WTC11 (cell line): ENCODE results near the gene ZNF341.

Experiments
- ATF2 ChIP-seq: sonication (generic); formaldehyde crosslinking; IDR thresholded peaks from 2 replicates; pipeline ENCODE4 v1.8.1; 2022; ENCODE audit warnings: low read depth, missing genetic modification reagents, borderline replicate concordance
- ATF3 ChIP-seq: sonication (generic); formaldehyde crosslinking; conservative IDR thresholded peaks from 2 replicates; pipeline ENCODE4 v1.8.1; 2022; ENCODE audit warnings: mild to moderate bottlenecking, missing genetic modification reagents
- CREB1 ChIP-seq: sonication (generic); formaldehyde crosslinking; IDR thresholded peaks from 2 replicates; pipeline ENCODE4 v1.8.0; 2023; ENCODE audit warnings: mild to moderate bottlenecking, missing genetic modification reagents
- JUN ChIP-seq: sonication (generic); formaldehyde crosslinking; IDR thresholded peaks from 2 replicates; pipeline ENCODE4 v1.8.0; 2023; ENCODE audit warnings: mild to moderate bottlenecking, missing genetic modification reagents
- NFE2L1 ChIP-seq: sonication (generic); formaldehyde crosslinking; IDR thresholded peaks from 2 replicates; pipeline ENCODE4 v1.8.1; 2023; ENCODE audit warnings: missing genetic modification reagents
- PRDM15 ChIP-seq: sonication (generic); formaldehyde crosslinking; IDR thresholded peaks from 2 replicates; pipeline ENCODE4 v1.8.0; 2022; ENCODE audit warnings: missing genetic modification reagents
- TF ChIP-seq, protein P1 (sequence below): fragments of 200-600 bp; IDR thresholded peaks from 2 replicates; pipeline ENCODE4 v1.8.0; 2022; ENCODE audit warnings: antibody characterized with exemption

DNA sequence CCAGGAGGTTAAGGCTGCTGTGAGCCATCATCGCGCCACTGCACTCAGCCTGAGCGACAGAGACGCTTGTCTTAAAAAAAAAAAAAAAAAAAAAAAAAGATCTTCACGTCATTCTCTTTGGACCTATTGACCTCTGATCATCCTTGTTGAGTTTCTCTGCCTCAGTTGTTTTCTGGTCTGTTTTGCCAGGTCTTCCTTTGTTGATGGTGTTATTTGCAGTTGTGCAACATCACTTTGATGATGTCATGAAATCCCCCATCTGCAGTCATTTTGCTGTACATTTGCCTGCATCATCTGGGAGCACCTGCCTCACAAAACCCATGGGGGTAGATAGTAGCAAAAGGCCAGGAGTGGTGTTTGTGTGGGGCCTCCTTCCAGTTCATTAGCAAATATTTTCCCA is 40.1 kb downstream of the ZNF341 start:
- TF ChIP-seq NFE2L1: no peak
- no peak for TF ChIP-seq JUN (CRISPR knock-in tag)
- TF ChIP-seq, protein P1, sequence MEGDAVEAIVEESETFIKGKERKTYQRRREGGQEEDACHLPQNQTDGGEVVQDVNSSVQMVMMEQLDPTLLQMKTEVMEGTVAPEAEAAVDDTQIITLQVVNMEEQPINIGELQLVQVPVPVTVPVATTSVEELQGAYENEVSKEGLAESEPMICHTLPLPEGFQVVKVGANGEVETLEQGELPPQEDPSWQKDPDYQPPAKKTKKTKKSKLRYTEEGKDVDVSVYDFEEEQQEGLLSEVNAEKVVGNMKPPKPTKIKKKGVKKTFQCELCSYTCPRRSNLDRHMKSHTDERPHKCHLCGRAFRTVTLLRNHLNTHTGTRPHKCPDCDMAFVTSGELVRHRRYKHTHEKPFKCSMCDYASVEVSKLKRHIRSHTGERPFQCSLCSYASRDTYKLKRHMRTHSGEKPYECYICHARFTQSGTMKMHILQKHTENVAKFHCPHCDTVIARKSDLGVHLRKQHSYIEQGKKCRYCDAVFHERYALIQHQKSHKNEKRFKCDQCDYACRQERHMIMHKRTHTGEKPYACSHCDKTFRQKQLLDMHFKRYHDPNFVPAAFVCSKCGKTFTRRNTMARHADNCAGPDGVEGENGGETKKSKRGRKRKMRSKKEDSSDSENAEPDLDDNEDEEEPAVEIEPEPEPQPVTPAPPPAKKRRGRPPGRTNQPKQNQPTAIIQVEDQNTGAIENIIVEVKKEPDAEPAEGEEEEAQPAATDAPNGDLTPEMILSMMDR: no peak
- TF ChIP-seq ATF2 (CRISPR knock-in tag): no peak
- no peak for TF ChIP-seq ATF3 (CRISPR knock-in tag)
- TF ChIP-seq CREB1 (CRISPR knock-in tag): no peak
- no peak for TF ChIP-seq PRDM15
